Stimulated activated CD8-positive, alpha-beta memory T cell treated with anti-CD3 and anti-CD28 coated beads, Interleukin-12 subunit alpha, Interleukin-12 subunit beta, amount 100 ng/mL, for 24 hours (primary cell): ENCODE results near the gene TSN.
A peak's percentile ranks its signal among the peaks of the same experiment; 100 is the strongest.
"Not testable (repeated sequence)": the region's sequence is repeated elsewhere in the genome, so short reads cannot be mapped to it uniquely, and the experiment has no call there.

ENCODE experiments used
- DNase-seq: peaks from one replicate; pipeline ENCODE4 v3.0.0-alpha.2; 2020; ENCODE audit errors: extremely low read depth

Gene TSN

GRCh38 chr2:121755237-121756111, at the start of gene TSN:
Gene TSN, plus strand, starts transcription at chr2:121755651. Its CDS starts 129 bp downstream, at chr2:121755780.
- peak; percentile 96 for DNase-seq

- no peak for DNase-seq
Measured at GRCh38 chr2:121705958-121706357, 49.5 kb upstream of the TSN start.

GRCh38 chr2:121707344-121707919, 48.0 kb upstream of the TSN start:
- DNase-seq = no peak

GRCh38 chr2:121707920-121708361, 47.5 kb upstream of the TSN start:
- no peak for DNase-seq

- DNase-seq = no peak
Measured at GRCh38 chr2:121709776-121710469, 45.5 kb upstream of the TSN start.

- no peak for DNase-seq
Measured at GRCh38 chr2:121710470-121711170, 44.8 kb upstream of the TSN start.

GRCh38 chr2:121711481-121711880, 44.0 kb upstream of the TSN start:
- not testable (repeated sequence) for DNase-seq

- no peak for DNase-seq
Measured at GRCh38 chr2:121716126-121716525, 39.3 kb upstream of the TSN start.

GRCh38 chr2:121717529-121717928, 37.9 kb upstream of the TSN start:
- DNase-seq = no peak

GRCh38 chr2:121721926-121722325, 33.5 kb upstream of the TSN start:
- no peak for DNase-seq

- no peak for DNase-seq
Measured at GRCh38 chr2:121722479-121722878, 33.0 kb upstream of the TSN start.

- DNase-seq = no peak
Measured at GRCh38 chr2:121723316-121723715, 32.1 kb upstream of the TSN start.

- DNase-seq = no peak
Measured at GRCh38 chr2:121727332-121727731, 28.1 kb upstream of the TSN start.

GRCh38 chr2:121727950-121728349, 27.5 kb upstream of the TSN start:
- DNase-seq = no peak

- DNase-seq = no peak
Measured at GRCh38 chr2:121731366-121731765, 24.1 kb upstream of the TSN start.

GRCh38 chr2:121734544-121734943, 20.9 kb upstream of the TSN start:
- DNase-seq = not testable (repeated sequence)

GRCh38 chr2:121735518-121736074, 19.9 kb upstream of the TSN start:
- no peak for DNase-seq

GRCh38 chr2:121736140-121736461, 19.4 kb upstream of the TSN start:
- DNase-seq = no peak

GRCh38 chr2:121736462-121737336, 18.8 kb upstream of the TSN start, which contains the start of gene NIFK:
Gene NIFK, minus strand, starts transcription at chr2:121736875. Its CDS starts 25 bp downstream, at chr2:121736850.
- DNase-seq = peak; percentile 99

GRCh38 chr2:121740973-121741372, 14.5 kb upstream of the TSN start:
- DNase-seq = no peak

GRCh38 chr2:121741450-121741849, 14.0 kb upstream of the TSN start:
- no peak for DNase-seq
